Aorta (tissue), 5 donors: ENCODE data around the gene KLC4. TPM values are rescaled to one million over a fixed set of nuclear protein-coding genes. Genes with fewer than 3 reads are reported as not detected.

Experiments
- ATAC-seq: fragments of 200-7000 bp; cut with Tn5 transposase; one replicate; pipeline ENCODE4 v1.9.1; 2022; ENCODE audit warnings: moderate library complexity; ENCODE audit not compliant: low FRiP score
- DNase-seq, 2 donors: peaks; one replicate each; pipeline ENCODE4 v3.0.0-alpha.2; 2020
- H3K27ac ChIP-seq, 2 donors: one replicate each; pipeline ENCODE4 v1.5.1; 2013; ENCODE audit warnings: low read length in 2 of 2, mild to moderate bottlenecking in 2 of 2, moderate library complexity in 2 of 2, control low read depth in 1 of 2, inconsistent platforms in 1 of 2, low read depth in 1 of 2
- H3K27me3 ChIP-seq, 2 donors: one replicate each; pipeline ENCODE4 v1.6.1; 2013; ENCODE audit warnings: control low read depth in 1 of 2, low read length in 1 of 2, mild to moderate bottlenecking in 1 of 2, moderate library complexity in 1 of 2; ENCODE audit not compliant: insufficient read depth in 2 of 2, control insufficient read depth in 1 of 2
- H3K36me3 ChIP-seq, 2 donors: one replicate each; pipeline ENCODE4 v1.6.1; 2013; ENCODE audit warnings: control low read depth in 1 of 2, low read length in 1 of 2, mild to moderate bottlenecking in 1 of 2; ENCODE audit not compliant: insufficient read depth in 2 of 2, control insufficient read depth in 1 of 2
- H3K4me1 ChIP-seq, 2 donors: one replicate each; pipeline ENCODE4 v1.6.1; 2013; ENCODE audit warnings: low read length in 2 of 2, control low read depth in 1 of 2, mild to moderate bottlenecking in 1 of 2, moderate library complexity in 1 of 2; ENCODE audit not compliant: insufficient read depth in 2 of 2, control insufficient read depth in 1 of 2
- H3K4me3 ChIP-seq, 2 donors: one replicate each; pipeline ENCODE4 v1.5.1; 2013; ENCODE audit warnings: low read length in 2 of 2, control low read depth in 1 of 2, mild to moderate bottlenecking in 1 of 2
- H3K9me3 ChIP-seq: one replicate; pipeline ENCODE4 v1.6.1; 2013; ENCODE audit warnings: mild to moderate bottlenecking, low read length; ENCODE audit not compliant: control insufficient read depth
- WGBS, 2 donors: extraction: QIAGEN DNeasy Blood & Tissue Kit; methylation state at CpG; one replicate each; pipeline ENCODE4 v1.1.7; 2013; 5-methylcytosine and 5-hydroxymethylcytosine counted together
- intact Hi-C, 2 donors: fragments of 100-400 bp; cut with DNase I; formaldehyde crosslinking; loops; one replicate each; pipeline versions ENCODE4 v1.14.2 to v1.15.0; 2022
- polyA plus RNA-seq, 2 donors: library from polyadenylated mRNA; stranded (reverse); fragments of 200-250 nt; gene quantifications; one replicate each; pipeline ENCODE4 v1.2.3, GENCODE V29; 2013
- total RNA-seq, 2 donors: library from RNA; stranded (reverse); fragmentation: NEBNext Ultra II Directional; extraction: Animal tissue kit (Norgen Biotek cat#: 25700); gene quantifications; one replicate each; pipeline ENCODE4 v1.2.1, GENCODE V29; 2021
- donor health status: healthy with polysubstance abuse.
- donor health status: Bipolar disorder and iron deficiency.
- donor health status: DM: no; HTN: no; CAD: no.
- donor health status: DM: no; HTN: no; CAD: no.
- donor health status: DM: yes; HTN: yes; CAD: no.

Gene KLC4
- total and polyA plus RNA-seq, 4 donors: 20.1 to 54.9 (median 34.8) TPM

- H3K27ac ChIP-seq: peak overlapping the region in 1 of 2 donors; percentile 25
- H3K9me3 ChIP-seq: no peaks in the 10 kb centered on the region
- H3K4me1 ChIP-seq: no peaks in the 10 kb centered on the region
- H3K27me3 ChIP-seq: no peaks in the 10 kb centered on the region
- no peak overlapping the region for H3K4me3 ChIP-seq
- no peak for DNase-seq
- no peak for ATAC-seq
- H3K36me3 ChIP-seq: no peaks in the 10 kb centered on the region
- WGBS, 2 donors: 73 to 76% methylated on average over 12 of the region's 12 CpGs
- intact Hi-C loops: no loop called here
These were observed 42.5 kb upstream of the KLC4 start for GRCh38 chr6:43016943-43017334.

GRCh38 chr6:43019152-43019551 is 40.3 kb upstream of the KLC4 start:
- H3K9me3 ChIP-seq: no peaks in the 10 kb centered on the region
- DNase-seq (no peak), ATAC-seq (no peak)
- H3K4me1 ChIP-seq: no peaks in the 10 kb centered on the region
- no peaks in the 10 kb centered on the region for H3K27me3 ChIP-seq
- H3K36me3 ChIP-seq: no peaks in the 10 kb centered on the region
- 83 to 89% methylated on average over 2 of the region's 2 CpGs for WGBS, 2 donors
- H3K27ac ChIP-seq: no peak overlapping the region
- intact Hi-C loops: no loop called here
- no peak overlapping the region for H3K4me3 ChIP-seq

DNA sequence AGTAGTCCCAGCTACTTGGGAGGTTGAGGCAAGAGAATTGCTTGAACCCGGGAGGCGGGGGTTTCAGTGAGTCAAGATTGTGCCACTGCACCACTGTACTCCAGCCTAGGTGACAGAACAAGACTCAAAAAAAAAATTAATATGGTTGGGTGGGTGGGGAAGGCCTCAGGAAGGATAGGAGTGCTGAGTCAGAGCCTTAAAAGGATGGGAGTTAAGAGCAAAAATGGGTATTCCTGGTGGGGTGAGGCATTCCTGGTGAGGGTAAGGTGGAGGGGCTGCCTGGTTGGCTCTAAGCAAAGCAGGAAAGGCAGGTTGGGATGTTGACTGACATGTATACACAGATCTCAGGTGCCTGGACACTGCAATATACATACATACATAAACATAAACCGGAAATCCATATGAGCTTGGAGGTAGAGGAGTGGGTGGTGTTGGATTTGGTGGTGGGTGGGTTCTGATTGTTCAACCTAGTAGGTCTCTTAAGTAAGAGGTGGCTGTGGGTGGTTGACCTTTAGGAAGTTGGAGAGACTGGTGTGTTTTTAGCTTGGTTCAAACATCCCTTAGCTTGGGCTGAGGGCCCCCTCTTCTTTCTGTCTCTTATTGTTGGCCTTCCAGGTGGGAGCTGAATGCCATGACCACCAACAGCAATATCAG is 39.3 kb upstream of the KLC4 start:
- Histone ChIP-seq H3K27ac (peak overlapping the region in 1 of 2 donors; percentile 66), H3K4me3 (no peak overlapping the region), H3K4me1 (no peaks in the 10 kb centered on the region), H3K9me3 (no peaks in the 10 kb centered on the region), H3K27me3 (no peaks in the 10 kb centered on the region), H3K36me3 (no peaks in the 10 kb centered on the region)
- 91 to 94% methylated on average over 3 of the region's 3 CpGs for WGBS, 2 donors
- intact Hi-C loops: no loop called here
- ATAC-seq (no peak), DNase-seq (no peak)

DNA sequence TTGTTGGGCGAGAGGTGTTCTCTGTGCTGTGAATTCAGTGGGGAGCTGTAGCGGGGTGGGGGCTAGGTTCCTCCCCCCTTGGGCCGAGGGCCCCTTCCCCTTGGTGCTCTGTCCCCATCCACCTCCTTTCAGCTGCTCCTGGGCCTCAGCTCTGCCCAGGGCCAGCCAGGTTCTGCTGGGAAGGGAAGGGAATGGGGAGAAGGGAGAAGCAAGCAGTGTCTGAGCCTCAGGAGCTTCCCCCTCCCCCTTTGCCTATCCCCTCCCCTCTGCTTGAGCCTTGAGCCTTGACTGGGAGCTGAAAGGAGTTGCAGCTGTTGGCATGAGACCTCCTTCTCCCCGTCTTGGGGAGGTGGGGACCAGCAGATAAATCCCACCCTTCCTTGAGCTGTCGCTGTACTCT is 38.6 kb upstream of the KLC4 start:
- 40 to 50% methylated on average over 5 of the region's 5 CpGs for WGBS, 2 donors
- intact Hi-C loops: no loop called here
- no peaks in the 10 kb centered on the region for H3K27me3 ChIP-seq
- peak; percentile 4 for ATAC-seq
- H3K36me3 ChIP-seq: no peaks in the 10 kb centered on the region
- DNase-seq: no peak
- peak overlapping the region in 1 of 2 donors; percentile 66 for H3K27ac ChIP-seq
- no peak overlapping the region for H3K4me3 ChIP-seq
- H3K9me3 ChIP-seq: no peaks in the 10 kb centered on the region
- H3K4me1 ChIP-seq: no peaks in the 10 kb centered on the region

- Histone ChIP-seq H3K27me3 (no peaks in the 10 kb centered on the region), H3K4me3 (peak within 1 kb of the TSS; percentile 71 to 91), H3K27ac (peak within 1 kb of the TSS; percentile 70 to 78), H3K4me1 (no peaks in the 10 kb centered on the region), H3K36me3 (no peaks in the 10 kb centered on the region), H3K9me3 (no peaks in the 10 kb centered on the region)
- 1% methylated on average over 56 of the region's 56 CpGs for WGBS, 2 donors
- ATAC-seq: peak; percentile 91
- DNase-seq: peak; percentile 88 to 96
- intact Hi-C loops: no loop called here
These were observed 38.0 kb upstream of the KLC4 start, which contains the start of gene RRP36 for GRCh38 chr6:43021270-43022047. Gene RRP36 (plus strand): TSS chr6:43021623. CDS start chr6:43021655, 32 bp downstream.

GRCh38 chr6:43024436-43024835 is 35.0 kb upstream of the KLC4 start:
- no peaks in the 10 kb centered on the region for H3K9me3 ChIP-seq
- no peak for ATAC-seq
- no peak for DNase-seq
- 90 to 93% methylated on average over 2 of the region's 2 CpGs for WGBS, 2 donors
- H3K27me3 ChIP-seq: no peaks in the 10 kb centered on the region
- intact Hi-C loops: no loop called here
- H3K4me1 ChIP-seq: no peaks in the 10 kb centered on the region
- peaks cover 9 to 10% of the 10 kb centered on the region in 2 donors for H3K36me3 ChIP-seq
- no peak overlapping the region for H3K4me3 ChIP-seq
- H3K27ac ChIP-seq: no peak overlapping the region

DNA sequence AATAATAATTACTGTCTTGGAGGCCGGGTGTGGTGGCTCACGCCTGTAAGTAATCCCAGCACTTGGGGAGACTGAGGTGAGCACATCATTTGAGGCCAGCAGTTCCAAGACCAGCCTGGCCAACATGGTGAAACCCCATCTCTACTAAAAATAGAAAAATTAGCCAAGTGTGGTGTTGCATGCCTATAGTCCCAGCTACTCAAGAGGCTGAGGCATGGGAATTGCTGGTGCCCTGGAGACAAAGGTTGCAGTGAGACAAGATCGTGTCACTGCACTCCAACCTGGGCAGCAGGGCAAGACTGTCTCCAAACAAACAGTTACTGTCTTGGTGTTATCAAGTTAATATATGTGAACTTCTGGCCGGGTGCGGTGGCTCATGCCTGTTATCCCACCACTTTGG is 33.1 kb upstream of the KLC4 start:
- Histone ChIP-seq H3K27me3 (no peaks in the 10 kb centered on the region), H3K36me3 (peaks cover 11 to 13% of the 10 kb centered on the region in 2 donors), H3K4me1 (no peaks in the 10 kb centered on the region), H3K9me3 (no peaks in the 10 kb centered on the region), H3K27ac (no peak overlapping the region), H3K4me3 (no peak overlapping the region)
- WGBS, 2 donors: 92% methylated on average over 5 of the region's 5 CpGs
- intact Hi-C loops: no loop called here
- ATAC-seq (no peak), DNase-seq (no peak)

DNA sequence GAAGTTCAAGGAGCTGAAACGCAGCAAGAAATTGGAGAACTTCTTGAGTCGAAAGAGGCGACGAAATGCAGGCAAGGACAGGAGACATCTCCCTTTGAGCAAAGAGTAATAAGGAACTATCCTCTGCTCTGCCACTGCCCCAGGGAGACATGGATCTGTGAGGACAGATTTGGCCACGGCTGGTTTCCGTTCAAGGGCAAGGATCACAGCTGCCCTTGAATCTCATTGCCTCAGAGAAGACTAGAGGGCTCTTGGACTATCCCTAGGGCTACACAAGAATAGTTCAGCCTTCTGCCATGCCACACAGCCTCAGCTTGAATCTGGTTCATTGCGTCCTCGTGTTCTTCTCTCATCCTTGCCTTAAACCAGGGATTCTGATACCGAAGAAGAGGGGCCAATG is 30.3 kb upstream of the KLC4 start:
- no peak for ATAC-seq
- H3K27me3 ChIP-seq: no peaks in the 10 kb centered on the region
- intact Hi-C loops: no loop called here
- H3K36me3 ChIP-seq: peaks cover 11 to 15% of the 10 kb centered on the region in 2 donors
- no peak overlapping the region for H3K27ac ChIP-seq
- 86 to 89% methylated on average over 9 of the region's 9 CpGs for WGBS, 2 donors
- no peaks in the 10 kb centered on the region for H3K9me3 ChIP-seq
- H3K4me1 ChIP-seq: no peaks in the 10 kb centered on the region
- DNase-seq: no peak
- no peak overlapping the region for H3K4me3 ChIP-seq

DNA sequence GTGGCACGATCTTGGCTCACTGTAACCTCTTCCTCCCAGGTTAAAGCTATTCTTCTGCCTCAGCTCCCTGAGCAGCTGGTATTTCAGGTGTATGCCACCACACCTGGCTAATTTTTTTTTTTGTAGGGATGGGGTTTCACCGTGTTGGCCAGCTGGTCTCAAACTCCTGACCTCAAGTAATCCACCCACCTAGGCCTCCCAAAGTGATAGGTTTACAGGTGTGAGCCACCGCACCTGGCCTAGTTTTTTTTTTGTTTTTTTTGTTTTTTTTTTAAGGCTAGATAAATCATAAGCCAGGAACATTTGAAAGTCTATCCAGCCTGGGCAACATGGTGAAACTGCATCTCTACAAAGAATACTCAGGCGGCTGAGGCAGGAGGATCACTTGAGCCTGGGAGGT is 27.1 kb upstream of the KLC4 start:
- intact Hi-C loops: no loop called here
- no peaks in the 10 kb centered on the region for H3K4me1 ChIP-seq
- H3K27ac ChIP-seq: no peak overlapping the region
- no peak for ATAC-seq
- peaks cover 10 to 12% of the 10 kb centered on the region in 2 donors for H3K36me3 ChIP-seq
- no peaks in the 10 kb centered on the region for H3K27me3 ChIP-seq
- H3K9me3 ChIP-seq: no peaks in the 10 kb centered on the region
- H3K4me3 ChIP-seq: no peak overlapping the region
- DNase-seq: no peak
- WGBS, 2 donors: 85 to 91% methylated on average over 4 of the region's 4 CpGs
